Sigmoid colon (tissue), 4 donors: ENCODE data around the gene CSRP1.
"Not testable (repeated sequence)": the region's sequence is repeated elsewhere in the genome, so short reads cannot be mapped to it uniquely, and the experiment has no call there.

Experiments used
- CTCF ChIP-seq, 4 experiments: fragments of 450-650 bp in 3 of 4; fragments of 200-600 bp in 1 of 4; IDR thresholded peaks; one replicate each; pipeline ENCODE4 v1.5.1; 2016 to 2019; ENCODE audit warnings: antibody characterized with exemption in 4 of 4, mild to moderate bottlenecking in 3 of 4, moderate library complexity in 2 of 4
- POLR2AphosphoS5 ChIP-seq, 4 donors: sonication (generic); formaldehyde crosslinking; IDR thresholded peaks; one replicate each; pipeline ENCODE4 v1.6.1; 2017; ENCODE audit warnings: antibody characterized with exemption in 4 of 4

- not testable (repeated sequence) for TF ChIP-seq CTCF, POLR2AphosphoS5 (IDR thresholded peaks at IDR 0.05)
Measured at GRCh38 chr1:201472321-201472720, 34.6 kb downstream of the CSRP1 start.
